ENCODE results near the gene ZNF534. TPM values are rescaled to one million over a fixed set of nuclear protein-coding genes. Genes with fewer than 3 reads are reported as not detected.

The ZNF534 gene
- total RNA-seq, 2 donors from 2014 or later: 0.62 TPM; not detected in 1

GRCh38 chr19:52492201-52492993 is 63.4 kb downstream of the ZNF534 start:
- Histone ChIP-seq H3K27me3 (ENCODE audit: control insufficient read depth, insufficient read depth, low read length, poor library complexity, severe bottlenecking) (no peaks in the 10 kb centered on the region), H3K4me1 (ENCODE audit: control insufficient read depth, insufficient read depth, low read length) (no peaks in the 10 kb centered on the region), H3K9me3 (ENCODE audit: control insufficient read depth, low read length) (peaks cover 20% of the 10 kb centered on the region), H3K4me3 (ENCODE audit: low read length) (peak overlapping the region; percentile 76), H3K36me3 (ENCODE audit: control insufficient read depth, insufficient read depth, low read length) (no peaks in the 10 kb centered on the region), H3K27ac (ENCODE audit: low read depth, low read length) (no peak overlapping the region), H3K9ac (ENCODE audit: extremely low read depth, low read length, poor library complexity, severe bottlenecking) (peak overlapping the region; percentile 44)
- Mint-ChIP-seq H3K36me3 (ENCODE audit: low read depth) (peaks cover 30% of the 10 kb centered on the region), H3K9me3 (peaks cover 32% of the 10 kb centered on the region), H3K4me3 (peak overlapping the region; percentile 82), H3K4me1 (peaks cover 5% of the 10 kb centered on the region), H3K27me3 (ENCODE audit: insufficient read depth) (no peaks in the 10 kb centered on the region), H3K27ac (peak overlapping the region; percentile 96)
- peak; percentile 98 for DNase-seq
- WGBS, 2 experiments (ENCODE audit: insufficient coverage in 1 of 2, insufficient read length in 1 of 2): 61 to 70% methylated on average over 25 to 37 of the region's 37 CpGs
- peak; percentile 53 for TF ChIP-seq CTCF (conservative IDR thresholded peaks at IDR 0.05)

- peak; percentile 91 for DNase-seq
- no peaks in the 10 kb centered on the region for H3K4me1 ChIP-seq (ENCODE audit: control insufficient read depth, insufficient read depth, low read length)
- TF ChIP-seq CTCF (conservative IDR thresholded peaks at IDR 0.05): peak; percentile 60
- H3K9me3 ChIP-seq (ENCODE audit: control insufficient read depth, low read length): peaks cover 20% of the 10 kb centered on the region
- peak overlapping the region; percentile 82 for H3K4me3 Mint-ChIP-seq
- H3K9ac ChIP-seq (ENCODE audit: extremely low read depth, low read length, poor library complexity, severe bottlenecking): peak overlapping the region; percentile 44
- 34 to 41% methylated on average over 24 to 28 of the region's 28 CpGs for WGBS, 2 experiments (ENCODE audit: insufficient coverage in 1 of 2, insufficient read length in 1 of 2)
- H3K27ac Mint-ChIP-seq: peak overlapping the region; percentile 96
- no peaks in the 10 kb centered on the region for H3K36me3 ChIP-seq (ENCODE audit: control insufficient read depth, insufficient read depth, low read length)
- no peaks in the 10 kb centered on the region for H3K27me3 ChIP-seq (ENCODE audit: control insufficient read depth, insufficient read depth, low read length, poor library complexity, severe bottlenecking)
- H3K9me3 Mint-ChIP-seq: peaks cover 32% of the 10 kb centered on the region
- H3K36me3 Mint-ChIP-seq (ENCODE audit: low read depth): peaks cover 36% of the 10 kb centered on the region
- no peaks in the 10 kb centered on the region for H3K27me3 Mint-ChIP-seq (ENCODE audit: insufficient read depth)
- peaks cover 5% of the 10 kb centered on the region for H3K4me1 Mint-ChIP-seq
- H3K4me3 ChIP-seq (ENCODE audit: low read length): peak overlapping the region; percentile 76
- no peak overlapping the region for H3K27ac ChIP-seq (ENCODE audit: low read depth, low read length)
These were observed 64.1 kb downstream of the ZNF534 start for GRCh38 chr19:52492994-52493470.

- Mint-ChIP-seq H3K4me1 (peaks cover 12% of the 10 kb centered on the region), H3K9me3 (peaks cover 20% of the 10 kb centered on the region), H3K27me3 (ENCODE audit: insufficient read depth) (no peaks in the 10 kb centered on the region), H3K36me3 (ENCODE audit: low read depth) (peaks cover 50% of the 10 kb centered on the region), H3K4me3 (peak overlapping the region; percentile 82), H3K27ac (no peak overlapping the region)
- peaks cover 20% of the 10 kb centered on the region for H3K9me3 ChIP-seq (ENCODE audit: control insufficient read depth, low read length)
- no peak overlapping the region for H3K9ac ChIP-seq (ENCODE audit: extremely low read depth, low read length, poor library complexity, severe bottlenecking)
- no peak overlapping the region for H3K4me3 ChIP-seq (ENCODE audit: low read length)
- H3K36me3 ChIP-seq (ENCODE audit: control insufficient read depth, insufficient read depth, low read length): no peaks in the 10 kb centered on the region
- TF ChIP-seq CTCF (conservative IDR thresholded peaks at IDR 0.05): no peak
- no peak overlapping the region for H3K27ac ChIP-seq (ENCODE audit: low read depth, low read length)
- H3K27me3 ChIP-seq (ENCODE audit: control insufficient read depth, insufficient read depth, low read length, poor library complexity, severe bottlenecking): no peaks in the 10 kb centered on the region
- H3K4me1 ChIP-seq (ENCODE audit: control insufficient read depth, insufficient read depth, low read length): no peaks in the 10 kb centered on the region
- 94 to 100% methylated on average over 2 to 3 of the region's 3 CpGs for WGBS, 2 experiments (ENCODE audit: insufficient coverage in 1 of 2, insufficient read length in 1 of 2)
- no peak for DNase-seq
These were observed 65.6 kb downstream of the ZNF534 start for GRCh38 chr19:52494518-52494917.
